GM18502 (cell line): ENCODE results near the gene FAM187B.

Experiments
- ATAC-seq: cut with Tn5 transposase; IDR thresholded peaks from one replicate; pipeline ENCODE4 v1.9.1; 2021; ENCODE audit warnings: mild to moderate bottlenecking; ENCODE audit not compliant: unreplicated experiment, poor library complexity

The FAM187B gene

GRCh38 chr19:35194012-35194984, 34.2 kb downstream of the FAM187B start:
- no peak for ATAC-seq

- no peak for ATAC-seq
Observed at GRCh38 chr19:35184884-35185283, 43.7 kb downstream of the FAM187B start.

- ATAC-seq, result no peak
Observed at GRCh38 chr19:35184267-35184666, 44.3 kb downstream of the FAM187B start.

GRCh38 chr19:35181387-35181786, 47.2 kb downstream of the FAM187B start:
- ATAC-seq, result no peak

GRCh38 chr19:35179830-35180229, 48.7 kb downstream of the FAM187B start:
- ATAC-seq, result no peak

- ATAC-seq, result no peak
Observed at GRCh38 chr19:35178701-35179100, 49.8 kb downstream of the FAM187B start.

GRCh38 chr19:35177377-35178274, 50.9 kb downstream of the FAM187B start:
- ATAC-seq, result no peak

GRCh38 chr19:35176181-35176570, 52.4 kb downstream of the FAM187B start:
- no peak for ATAC-seq
